Retinal pigment epithelial cell (primary cell): ENCODE results near the gene LLGL2.

Source experiments
- DNase-seq: peaks from one replicate; pipeline ENCODE4 v3.0.0-alpha.2; 2010; ENCODE audit warnings: low read depth
- H3K4me3 ChIP-seq: 2 replicates; pipeline ENCODE4 v1.5.1; 2011; ENCODE audit warnings: mild to moderate bottlenecking, low read length, control low read depth, moderate library complexity
- TF ChIP-seq, protein P1 (sequence below): conservative IDR thresholded peaks from 2 replicates; pipeline ENCODE4 v1.5.1; 2011; ENCODE audit warnings: low read depth, low read length, control low read depth, inconsistent platforms

The LLGL2 gene

DNA sequence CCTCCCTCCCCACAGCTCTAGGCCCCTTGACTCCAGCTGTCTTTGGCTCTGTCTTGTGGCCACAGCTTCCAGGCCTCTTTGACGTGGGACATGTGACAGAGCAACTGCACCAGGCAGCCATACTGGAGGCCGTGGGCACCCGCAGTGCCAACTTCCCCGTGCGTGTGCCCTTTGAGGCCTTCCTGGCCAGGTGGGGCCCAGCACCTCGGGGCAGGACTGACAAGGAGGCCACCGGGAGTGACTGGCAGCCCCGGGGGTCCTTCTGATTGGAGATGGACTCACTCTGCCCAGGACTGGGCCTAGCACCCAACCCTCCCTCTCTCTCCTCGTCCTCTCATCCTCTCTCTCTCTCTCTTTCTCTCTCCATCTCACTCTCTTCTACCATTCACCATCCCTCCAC lies 77.6 kb downstream of the LLGL2 start:
- TF ChIP-seq, protein P1, sequence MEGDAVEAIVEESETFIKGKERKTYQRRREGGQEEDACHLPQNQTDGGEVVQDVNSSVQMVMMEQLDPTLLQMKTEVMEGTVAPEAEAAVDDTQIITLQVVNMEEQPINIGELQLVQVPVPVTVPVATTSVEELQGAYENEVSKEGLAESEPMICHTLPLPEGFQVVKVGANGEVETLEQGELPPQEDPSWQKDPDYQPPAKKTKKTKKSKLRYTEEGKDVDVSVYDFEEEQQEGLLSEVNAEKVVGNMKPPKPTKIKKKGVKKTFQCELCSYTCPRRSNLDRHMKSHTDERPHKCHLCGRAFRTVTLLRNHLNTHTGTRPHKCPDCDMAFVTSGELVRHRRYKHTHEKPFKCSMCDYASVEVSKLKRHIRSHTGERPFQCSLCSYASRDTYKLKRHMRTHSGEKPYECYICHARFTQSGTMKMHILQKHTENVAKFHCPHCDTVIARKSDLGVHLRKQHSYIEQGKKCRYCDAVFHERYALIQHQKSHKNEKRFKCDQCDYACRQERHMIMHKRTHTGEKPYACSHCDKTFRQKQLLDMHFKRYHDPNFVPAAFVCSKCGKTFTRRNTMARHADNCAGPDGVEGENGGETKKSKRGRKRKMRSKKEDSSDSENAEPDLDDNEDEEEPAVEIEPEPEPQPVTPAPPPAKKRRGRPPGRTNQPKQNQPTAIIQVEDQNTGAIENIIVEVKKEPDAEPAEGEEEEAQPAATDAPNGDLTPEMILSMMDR, result no peak
- H3K4me3 ChIP-seq, result no peak overlapping the region
- no peak for DNase-seq

DNA sequence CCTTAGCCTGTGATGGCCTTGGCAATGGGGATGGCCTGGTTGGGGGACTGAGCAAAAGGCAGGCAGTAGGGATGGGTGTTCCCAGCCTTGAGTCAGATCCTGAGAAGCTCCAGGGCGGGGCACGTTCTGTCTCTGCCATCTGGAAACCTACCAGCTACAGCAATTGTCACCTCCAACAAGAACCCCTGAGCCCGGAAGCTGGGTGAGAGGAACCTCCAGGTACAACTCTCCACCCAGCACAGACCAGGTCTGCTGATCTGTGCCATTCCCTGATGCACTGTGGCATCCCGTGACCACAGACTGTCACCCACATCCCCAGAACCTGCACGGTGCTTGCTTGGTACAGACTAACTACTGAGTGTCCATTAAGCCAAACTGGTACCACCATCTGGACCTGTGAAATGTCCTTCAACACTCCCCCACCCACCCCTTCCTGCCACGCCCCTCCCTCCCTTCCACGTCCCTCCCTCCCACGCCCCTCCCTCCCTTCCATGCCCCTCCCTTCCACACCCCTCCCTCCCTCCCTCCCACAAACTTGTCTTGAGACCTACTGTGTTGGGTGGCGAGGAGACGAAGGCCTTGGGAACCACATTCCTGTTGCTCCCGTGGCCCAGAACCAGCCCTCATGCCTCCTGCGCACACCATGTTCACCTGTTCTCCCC lies 78.7 kb downstream of the LLGL2 start:
- no peak for DNase-seq
- TF ChIP-seq, protein P1, result no peak
- H3K4me3 ChIP-seq, result no peak overlapping the region

- TF ChIP-seq, protein P1, result no peak
- DNase-seq, result no peak
- H3K4me3 ChIP-seq, result no peak overlapping the region
These were observed 80.3 kb downstream of the LLGL2 start for GRCh38 chr17:75605790-75606189.

DNA sequence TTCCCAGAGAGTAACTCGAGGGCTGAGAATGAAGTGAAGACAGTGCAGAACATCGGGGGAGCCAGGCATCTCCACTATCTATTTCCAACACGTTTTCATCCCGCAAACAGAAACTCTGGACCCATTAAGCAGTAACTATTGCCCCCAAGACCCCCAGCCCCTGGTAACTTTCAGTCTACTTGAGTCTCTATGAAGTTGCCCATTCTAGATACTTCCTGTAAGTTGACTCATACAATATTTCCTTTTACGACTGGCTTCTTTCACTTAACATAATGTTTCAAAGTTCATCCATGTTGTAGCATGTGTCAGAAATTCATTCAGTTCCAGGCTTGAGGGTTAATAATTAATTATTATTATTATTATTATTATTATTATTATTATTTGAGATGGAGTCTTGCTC lies 81.6 kb downstream of the LLGL2 start:
- no peak for DNase-seq
- no peak overlapping the region for H3K4me3 ChIP-seq
- TF ChIP-seq, protein P1, result no peak

- no peak overlapping the region for H3K4me3 ChIP-seq
- TF ChIP-seq, protein P1, result no peak
- DNase-seq, result no peak
These were observed 84.8 kb downstream of the LLGL2 start for GRCh38 chr17:75610103-75610984.

GRCh38 chr17:75611851-75612429 lies 86.4 kb downstream of the LLGL2 start:
- no peak overlapping the region for H3K4me3 ChIP-seq
- TF ChIP-seq, protein P1, result no peak
- DNase-seq, result no peak
